ENCODE data around the gene PIM3. TPM values are rescaled to one million over a fixed set of nuclear protein-coding genes. Genes with fewer than 3 reads are reported as not detected.
"Not testable (repeated sequence)": the region's sequence is repeated elsewhere in the genome, so short reads cannot be mapped to it uniquely, and the experiment has no call there.

The PIM3 gene
- polyA plus RNA-seq, 1 of the 3 experiments (the other 2 are of a cell fraction) = 15.3 TPM

DNA sequence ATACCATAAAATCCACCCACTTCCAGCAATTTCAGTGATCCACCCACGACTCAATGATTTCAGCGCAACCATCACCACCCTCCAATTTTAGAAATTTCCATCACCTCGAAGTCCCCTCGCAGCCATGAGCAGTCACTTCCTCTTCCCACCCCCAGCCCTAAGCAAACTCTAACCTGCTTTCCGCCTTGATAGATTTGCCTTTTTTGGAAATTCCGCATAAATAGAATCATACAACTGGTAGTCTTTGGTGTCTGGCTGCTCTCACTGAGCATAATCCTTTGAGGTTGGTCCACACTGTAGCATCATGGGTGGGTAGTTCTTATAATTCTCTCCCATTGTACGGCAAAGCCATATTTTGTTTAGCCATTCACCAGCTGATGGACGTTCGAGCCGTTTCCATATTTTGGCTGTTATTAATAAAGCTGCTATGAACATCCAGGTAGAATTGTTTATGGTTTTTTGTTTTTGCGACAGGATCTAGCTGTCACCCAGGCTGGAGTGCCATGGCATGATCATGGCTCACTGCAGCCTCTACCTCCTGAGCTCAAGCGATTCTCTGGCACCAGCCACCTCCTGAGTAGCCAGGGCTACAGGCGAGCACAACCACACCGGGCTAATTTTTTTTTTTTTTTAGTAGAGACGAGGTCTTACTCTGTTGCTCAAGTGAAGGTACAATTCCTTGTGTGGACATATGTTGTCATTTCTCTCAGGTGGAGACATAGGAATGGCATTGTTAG is 16.0 kb downstream of the PIM3 start (continued):
- TF ChIP-seq GATA2 (CRISPR knock-in tag; IDR thresholded peaks at IDR 0.05) = no peak

DNA sequence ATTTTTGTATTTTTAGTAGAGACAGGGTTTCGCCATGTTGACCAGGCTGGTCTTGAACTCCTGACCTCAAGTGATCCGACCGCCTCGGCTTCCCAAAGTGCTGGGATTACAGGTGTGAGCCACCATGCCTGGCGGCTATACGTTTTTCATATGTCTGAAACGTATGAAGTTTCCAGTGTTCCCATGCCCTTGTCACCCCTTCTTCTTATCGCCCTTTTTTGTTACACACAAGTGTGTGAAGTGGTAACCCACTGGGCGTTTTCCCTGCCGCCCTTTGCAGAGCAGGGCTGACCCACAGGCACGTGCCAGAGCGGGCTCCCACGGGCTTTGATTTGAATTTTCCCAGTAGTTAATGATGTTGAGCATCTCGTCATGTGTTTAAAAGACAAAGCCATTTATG is 17.0 kb downstream of the PIM3 start:
- H4K20me1 ChIP-seq (ENCODE audit: insufficient read depth) = no peaks in the 10 kb centered on the region
- no peak overlapping the region for H3K27ac ChIP-seq (ENCODE audit: low read depth in 2 of 2, low read length in 1 of 2)
- no peaks in the 10 kb centered on the region for H3K4me1 ChIP-seq (ENCODE audit: control insufficient read depth in 1 of 2, insufficient read depth in 2 of 2, low read depth in 1 of 2, low read length in 1 of 2)
- H3K9ac ChIP-seq = no peak overlapping the region
- CTCF ChIA-PET = interaction anchor here (1.4 to 8.5 kb wide), 2 partner anchors 17 to 47 kb away, joined by 4 to 45 read pairs; no protein-coding TSS in a partner anchor
- POLR2A ChIA-PET = no interaction called here
- H3K36me3 ChIP-seq (replicated peaks in 1 of 2; ENCODE audit: control insufficient read depth in 1 of 2, insufficient read depth in 2 of 2, low read length in 1 of 2) = no peaks in the 10 kb centered on the region
- DNase-seq = peak; percentile 7
- H3K4me2 ChIP-seq = no peak overlapping the region
- no peak overlapping the region for H3K4me3 ChIP-seq (ENCODE audit: low read depth in 2 of 2, low read length in 1 of 2)
- H3K9me3 ChIP-seq = no peaks in the 10 kb centered on the region
- WGBS (ENCODE audit: low lambda C conversion rate) = 67% methylated on average over 14 of the region's 14 CpGs
- TF ChIP-seq, protein P1, sequence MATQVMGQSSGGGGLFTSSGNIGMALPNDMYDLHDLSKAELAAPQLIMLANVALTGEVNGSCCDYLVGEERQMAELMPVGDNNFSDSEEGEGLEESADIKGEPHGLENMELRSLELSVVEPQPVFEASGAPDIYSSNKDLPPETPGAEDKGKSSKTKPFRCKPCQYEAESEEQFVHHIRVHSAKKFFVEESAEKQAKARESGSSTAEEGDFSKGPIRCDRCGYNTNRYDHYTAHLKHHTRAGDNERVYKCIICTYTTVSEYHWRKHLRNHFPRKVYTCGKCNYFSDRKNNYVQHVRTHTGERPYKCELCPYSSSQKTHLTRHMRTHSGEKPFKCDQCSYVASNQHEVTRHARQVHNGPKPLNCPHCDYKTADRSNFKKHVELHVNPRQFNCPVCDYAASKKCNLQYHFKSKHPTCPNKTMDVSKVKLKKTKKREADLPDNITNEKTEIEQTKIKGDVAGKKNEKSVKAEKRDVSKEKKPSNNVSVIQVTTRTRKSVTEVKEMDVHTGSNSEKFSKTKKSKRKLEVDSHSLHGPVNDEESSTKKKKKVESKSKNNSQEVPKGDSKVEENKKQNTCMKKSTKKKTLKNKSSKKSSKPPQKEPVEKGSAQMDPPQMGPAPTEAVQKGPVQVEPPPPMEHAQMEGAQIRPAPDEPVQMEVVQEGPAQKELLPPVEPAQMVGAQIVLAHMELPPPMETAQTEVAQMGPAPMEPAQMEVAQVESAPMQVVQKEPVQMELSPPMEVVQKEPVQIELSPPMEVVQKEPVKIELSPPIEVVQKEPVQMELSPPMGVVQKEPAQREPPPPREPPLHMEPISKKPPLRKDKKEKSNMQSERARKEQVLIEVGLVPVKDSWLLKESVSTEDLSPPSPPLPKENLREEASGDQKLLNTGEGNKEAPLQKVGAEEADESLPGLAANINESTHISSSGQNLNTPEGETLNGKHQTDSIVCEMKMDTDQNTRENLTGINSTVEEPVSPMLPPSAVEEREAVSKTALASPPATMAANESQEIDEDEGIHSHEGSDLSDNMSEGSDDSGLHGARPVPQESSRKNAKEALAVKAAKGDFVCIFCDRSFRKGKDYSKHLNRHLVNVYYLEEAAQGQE (IDR thresholded peaks at IDR 0.05; ENCODE audit: low read depth, low read length) = no peak
- TF ChIP-seq, protein P2, sequence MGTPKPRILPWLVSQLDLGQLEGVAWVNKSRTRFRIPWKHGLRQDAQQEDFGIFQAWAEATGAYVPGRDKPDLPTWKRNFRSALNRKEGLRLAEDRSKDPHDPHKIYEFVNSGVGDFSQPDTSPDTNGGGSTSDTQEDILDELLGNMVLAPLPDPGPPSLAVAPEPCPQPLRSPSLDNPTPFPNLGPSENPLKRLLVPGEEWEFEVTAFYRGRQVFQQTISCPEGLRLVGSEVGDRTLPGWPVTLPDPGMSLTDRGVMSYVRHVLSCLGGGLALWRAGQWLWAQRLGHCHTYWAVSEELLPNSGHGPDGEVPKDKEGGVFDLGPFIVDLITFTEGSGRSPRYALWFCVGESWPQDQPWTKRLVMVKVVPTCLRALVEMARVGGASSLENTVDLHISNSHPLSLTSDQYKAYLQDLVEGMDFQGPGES (IDR thresholded peaks at IDR 0.05; ENCODE audit: low read depth, low read length) = no peak
- TF ChIP-seq SIN3A (IDR thresholded peaks at IDR 0.05; ENCODE audit: borderline replicate concordance, low read depth, low read length) = no peak
- TF ChIP-seq ELF1 (IDR thresholded peaks at IDR 0.05) = no peak
- peaks cover 4% of the 10 kb centered on the region; the same call in 1 of the 2 replicates for H3K27me3 ChIP-seq (ENCODE audit: insufficient read depth)
- H3F3A ChIP-seq (replicated peaks; ENCODE audit: insufficient read depth) = peaks cover 13% of the 10 kb centered on the region
- H3K79me2 ChIP-seq (ENCODE audit: insufficient read depth) = no peaks in the 10 kb centered on the region
- no peak overlapping the region for H2AFZ ChIP-seq (ENCODE audit: low read depth)
- H3K9me2 ChIP-seq = no peaks in the 10 kb centered on the region

DNA sequence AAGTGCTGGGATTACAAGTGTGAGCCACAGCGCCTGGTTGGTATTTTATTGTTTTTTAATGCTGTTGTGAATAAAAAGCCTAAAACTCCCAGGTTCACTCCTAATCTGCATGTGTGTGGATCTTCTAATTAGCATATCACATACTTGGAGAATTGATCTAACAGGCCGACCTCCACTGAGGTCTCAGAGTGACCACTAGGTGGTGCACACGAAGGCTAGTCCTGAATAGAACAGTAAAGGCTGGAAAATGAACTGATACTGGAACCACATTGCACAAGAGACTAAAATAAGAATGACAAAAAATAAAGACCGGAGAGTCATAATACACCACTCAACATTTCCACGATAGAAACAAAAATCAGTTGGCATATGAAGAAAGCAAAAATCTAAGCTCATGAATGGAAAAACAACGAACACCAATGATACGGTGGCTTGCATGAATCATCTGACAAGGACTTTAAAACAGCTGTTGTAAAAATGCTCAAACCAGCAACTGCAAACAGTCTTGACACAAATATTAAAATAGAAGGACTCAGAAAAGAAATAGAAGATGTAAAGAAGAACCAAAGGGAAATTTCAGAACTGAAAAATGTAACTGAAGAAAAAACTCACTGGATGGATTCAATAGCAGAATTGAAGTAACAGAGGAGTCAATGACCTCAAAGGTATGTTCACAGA is 19.2 kb downstream of the PIM3 start:
- H3K36me3 ChIP-seq (replicated peaks in 1 of 2; ENCODE audit: control insufficient read depth in 1 of 2, insufficient read depth in 2 of 2, low read length in 1 of 2) = no peaks in the 10 kb centered on the region
- no peak overlapping the region for H2AFZ ChIP-seq (ENCODE audit: low read depth)
- no peak overlapping the region for H3K9ac ChIP-seq
- no peaks in the 10 kb centered on the region for H3K9me3 ChIP-seq
- POLR2A ChIA-PET = no interaction called here
- no peaks in the 10 kb centered on the region for H3K79me2 ChIP-seq (ENCODE audit: insufficient read depth)
- no peaks in the 10 kb centered on the region for H4K20me1 ChIP-seq (ENCODE audit: insufficient read depth)
- H3K4me1 ChIP-seq (ENCODE audit: control insufficient read depth in 1 of 2, insufficient read depth in 2 of 2, low read depth in 1 of 2, low read length in 1 of 2) = no peaks in the 10 kb centered on the region; a peak in 1 of 4 replicates
- TF ChIP-seq TCF12 (IDR thresholded peaks at IDR 0.05) (no peak), RAD21 (IDR thresholded peaks at IDR 0.05; ENCODE audit: low read length) (no peak; the same call in 1 of the 2 replicates), MXI1 (IDR thresholded peaks at IDR 0.05; ENCODE audit: low read depth, low read length) (no peak)
- TF ChIP-seq, protein P3, sequence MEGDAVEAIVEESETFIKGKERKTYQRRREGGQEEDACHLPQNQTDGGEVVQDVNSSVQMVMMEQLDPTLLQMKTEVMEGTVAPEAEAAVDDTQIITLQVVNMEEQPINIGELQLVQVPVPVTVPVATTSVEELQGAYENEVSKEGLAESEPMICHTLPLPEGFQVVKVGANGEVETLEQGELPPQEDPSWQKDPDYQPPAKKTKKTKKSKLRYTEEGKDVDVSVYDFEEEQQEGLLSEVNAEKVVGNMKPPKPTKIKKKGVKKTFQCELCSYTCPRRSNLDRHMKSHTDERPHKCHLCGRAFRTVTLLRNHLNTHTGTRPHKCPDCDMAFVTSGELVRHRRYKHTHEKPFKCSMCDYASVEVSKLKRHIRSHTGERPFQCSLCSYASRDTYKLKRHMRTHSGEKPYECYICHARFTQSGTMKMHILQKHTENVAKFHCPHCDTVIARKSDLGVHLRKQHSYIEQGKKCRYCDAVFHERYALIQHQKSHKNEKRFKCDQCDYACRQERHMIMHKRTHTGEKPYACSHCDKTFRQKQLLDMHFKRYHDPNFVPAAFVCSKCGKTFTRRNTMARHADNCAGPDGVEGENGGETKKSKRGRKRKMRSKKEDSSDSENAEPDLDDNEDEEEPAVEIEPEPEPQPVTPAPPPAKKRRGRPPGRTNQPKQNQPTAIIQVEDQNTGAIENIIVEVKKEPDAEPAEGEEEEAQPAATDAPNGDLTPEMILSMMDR (IDR thresholded peaks at IDR 0.05) = peak; percentile 65
- H3F3A ChIP-seq (replicated peaks; ENCODE audit: insufficient read depth) = peaks cover 13% of the 10 kb centered on the region
- 49% methylated on average over 7 of the region's 7 CpGs for WGBS (ENCODE audit: low lambda C conversion rate)
- no peak overlapping the region for H3K4me2 ChIP-seq
- peak; percentile 64 for DNase-seq
- peaks cover 21% of the 10 kb centered on the region for H3K27me3 ChIP-seq (ENCODE audit: insufficient read depth)
- no peaks in the 10 kb centered on the region for H3K9me2 ChIP-seq
- CTCF ChIA-PET = interaction anchor here (1.0 to 8.5 kb wide), 4 partner anchors 12 to 48 kb away, joined by 3 to 45 read pairs (median 6); no protein-coding TSS in a partner anchor
- no peak overlapping the region for H3K27ac ChIP-seq (ENCODE audit: low read depth in 2 of 2, low read length in 1 of 2)
- peak overlapping the region in 1 of 2 experiments; percentile 11; a peak in 1 of 4 replicates for H3K4me3 ChIP-seq (ENCODE audit: low read depth in 2 of 2, low read length in 1 of 2)

DNA sequence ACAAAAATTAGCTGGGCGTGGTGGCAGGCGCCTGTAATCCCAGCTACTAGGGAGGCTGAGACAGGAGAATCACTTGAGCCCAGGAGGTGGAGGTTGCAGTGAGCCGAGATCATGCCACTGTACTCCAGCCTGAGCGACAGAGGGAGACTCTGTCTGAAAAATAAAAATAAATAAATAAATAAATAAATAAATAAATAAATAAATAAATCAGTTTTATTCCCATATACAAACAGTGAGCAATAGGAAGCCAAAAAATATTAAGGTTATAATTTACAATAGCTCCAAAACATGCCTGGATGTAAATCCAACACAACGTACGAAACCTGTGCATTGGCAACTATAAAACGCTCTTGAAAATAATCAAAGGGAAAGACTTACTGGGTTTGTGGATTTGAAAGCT is 21.2 kb downstream of the PIM3 start:
- H3K27ac ChIP-seq (ENCODE audit: low read depth in 2 of 2, low read length in 1 of 2); H3K4me2 ChIP-seq; H2AFZ ChIP-seq (ENCODE audit: low read depth); H4K20me1 ChIP-seq (ENCODE audit: insufficient read depth); H3K4me3 ChIP-seq (ENCODE audit: low read depth in 2 of 2, low read length in 1 of 2); DNase-seq; H3K9me2 ChIP-seq; H3K36me3 ChIP-seq (replicated peaks in 1 of 2; ENCODE audit: control insufficient read depth in 1 of 2, insufficient read depth in 2 of 2, low read length in 1 of 2); H3K79me2 ChIP-seq (ENCODE audit: insufficient read depth); POLR2A ChIA-PET; H3K4me1 ChIP-seq (ENCODE audit: control insufficient read depth in 1 of 2, insufficient read depth in 2 of 2, low read depth in 1 of 2, low read length in 1 of 2); H3K9me3 ChIP-seq; H3K9ac ChIP-seq: not testable (repeated sequence)
- 89% methylated on average over 7 of the region's 7 CpGs for WGBS (ENCODE audit: low lambda C conversion rate)
- H3F3A ChIP-seq (replicated peaks; ENCODE audit: insufficient read depth) = peaks cover 12% of the 10 kb centered on the region
- H3K27me3 ChIP-seq (ENCODE audit: insufficient read depth) = peaks cover 21% of the 10 kb centered on the region
- CTCF ChIA-PET = interaction anchor here (0.6 to 8.5 kb wide), 4 partner anchors 12 to 46 kb away, joined by 3 to 45 read pairs (median 4); no protein-coding TSS in a partner anchor
